ENCODE data around the gene NOS3. TPM values are rescaled to one million over a fixed set of nuclear protein-coding genes. Genes with fewer than 3 reads are reported as not detected.

Gene NOS3
- total and polyA plus RNA-seq, 9 of the 15 experiments (the other 6 are each of a cell fraction or from before 2014, with no cell fraction given): 1.1 to 121 (median 23.6) TPM

DNA sequence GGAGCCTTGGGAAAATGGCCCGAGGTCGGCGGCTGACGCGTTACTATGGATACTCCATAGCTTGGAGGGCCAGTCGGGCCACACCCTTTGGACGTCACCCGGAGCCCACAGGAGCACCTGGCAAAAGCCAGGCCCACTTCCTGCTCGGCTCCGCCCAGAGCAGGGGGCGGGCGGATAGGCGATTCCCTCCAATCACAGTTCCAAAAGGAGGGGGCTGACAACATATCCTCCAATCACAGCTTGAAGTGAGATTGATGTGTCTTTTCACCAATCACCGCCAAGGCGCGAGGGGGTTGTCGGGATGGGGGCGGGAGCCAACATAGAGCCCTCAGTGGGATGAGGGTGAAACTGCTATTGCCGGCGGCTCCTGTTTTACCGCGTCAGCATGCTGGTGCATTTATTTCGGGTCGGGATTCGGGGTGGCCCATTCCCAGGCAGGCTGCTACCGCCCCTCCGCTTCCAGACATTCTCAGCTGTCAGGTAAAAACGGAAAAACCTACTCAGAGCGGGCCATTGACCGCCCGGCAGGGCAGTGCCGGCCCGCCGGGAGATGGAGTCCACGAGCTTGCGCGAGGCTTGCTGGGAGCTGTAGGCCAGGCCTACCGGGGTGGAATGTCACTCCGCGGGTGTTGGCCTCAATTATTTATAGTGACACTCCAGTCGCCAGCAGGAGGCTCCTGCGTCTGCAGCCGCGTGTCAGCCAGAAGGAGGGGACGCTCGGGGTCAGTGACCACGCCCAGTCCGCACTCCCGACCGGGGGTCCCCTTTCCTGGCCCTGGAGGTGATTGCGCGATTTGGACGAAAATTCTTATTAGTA lies 37.5 kb downstream of the NOS3 start, which contains the start of gene ABCB8 (continued):
- TF ChIP-seq, protein P1, sequence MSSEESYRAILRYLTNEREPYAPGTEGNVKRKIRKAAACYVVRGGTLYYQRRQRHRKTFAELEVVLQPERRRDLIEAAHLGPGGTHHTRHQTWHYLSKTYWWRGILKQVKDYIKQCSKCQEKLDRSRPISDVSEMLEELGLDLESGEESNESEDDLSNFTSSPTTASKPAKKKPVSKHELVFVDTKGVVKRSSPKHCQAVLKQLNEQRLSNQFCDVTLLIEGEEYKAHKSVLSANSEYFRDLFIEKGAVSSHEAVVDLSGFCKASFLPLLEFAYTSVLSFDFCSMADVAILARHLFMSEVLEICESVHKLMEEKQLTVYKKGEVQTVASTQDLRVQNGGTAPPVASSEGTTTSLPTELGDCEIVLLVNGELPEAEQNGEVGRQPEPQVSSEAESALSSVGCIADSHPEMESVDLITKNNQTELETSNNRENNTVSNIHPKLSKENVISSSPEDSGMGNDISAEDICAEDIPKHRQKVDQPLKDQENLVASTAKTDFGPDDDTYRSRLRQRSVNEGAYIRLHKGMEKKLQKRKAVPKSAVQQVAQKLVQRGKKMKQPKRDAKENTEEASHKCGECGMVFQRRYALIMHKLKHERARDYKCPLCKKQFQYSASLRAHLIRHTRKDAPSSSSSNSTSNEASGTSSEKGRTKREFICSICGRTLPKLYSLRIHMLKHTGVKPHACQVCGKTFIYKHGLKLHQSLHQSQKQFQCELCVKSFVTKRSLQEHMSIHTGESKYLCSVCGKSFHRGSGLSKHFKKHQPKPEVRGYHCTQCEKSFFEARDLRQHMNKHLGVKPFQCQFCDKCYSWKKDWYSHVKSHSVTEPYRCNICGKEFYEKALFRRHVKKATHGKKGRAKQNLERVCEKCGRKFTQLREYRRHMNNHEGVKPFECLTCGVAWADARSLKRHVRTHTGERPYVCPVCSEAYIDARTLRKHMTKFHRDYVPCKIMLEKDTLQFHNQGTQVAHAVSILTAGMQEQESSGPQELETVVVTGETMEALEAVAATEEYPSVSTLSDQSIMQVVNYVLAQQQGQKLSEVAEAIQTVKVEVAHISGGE (CRISPR knock-in tag; IDR thresholded peaks at IDR 0.05): peak in 1 of 3 experiments; percentile 83; a peak in 2 of 6 replicates
- TF ChIP-seq CBX1 (IDR thresholded peaks at IDR 0.05; ENCODE audit: low read depth) (peak; percentile 55), BCL6 (CRISPR knock-in tag; IDR thresholded peaks at IDR 0.05) (0 out of 2 replicates have a peak, but pooled peaks have one; percentile 48), HNRNPK (IDR thresholded peaks at IDR 0.05; ENCODE audit: low read depth, low read length, poor library complexity, severe bottlenecking) (no peak), KLF13 (tag; IDR thresholded peaks at IDR 0.05; ENCODE audit: borderline replicate concordance, low read depth) (peak; percentile 87; the same call in 1 of the 2 replicates), TRIM24 (IDR thresholded peaks at IDR 0.05) (no peak), NCOA6 (IDR thresholded peaks at IDR 0.05) (no peak), ARID2 (IDR thresholded peaks at IDR 0.05) (peak; percentile 53; the same call in 1 of the 2 replicates), MAFK (IDR thresholded peaks at IDR 0.05; ENCODE audit: low read length) (peak; percentile 51; the same call in 1 of the 2 replicates), SAFB2 (IDR thresholded peaks at IDR 0.05; ENCODE audit: borderline replicate concordance, low read depth, low read length, severe bottlenecking) (no peak), DIDO1 (tag; IDR thresholded peaks at IDR 0.05; ENCODE audit: low read depth) (peak; percentile 94), ZNF263 (CRISPR knock-in tag; IDR thresholded peaks at IDR 0.05; ENCODE audit: borderline replicate concordance) (peak; percentile 86; the same call in 1 of the 2 replicates), FOXK2 (conservative IDR thresholded peaks at IDR 0.05 in 1 of 2, IDR thresholded peaks at IDR 0.05 in 1 of 2; ENCODE audit: low read depth in 2 of 2) (peak; percentile 54 to 82)
- TF ChIP-seq, protein P2, sequence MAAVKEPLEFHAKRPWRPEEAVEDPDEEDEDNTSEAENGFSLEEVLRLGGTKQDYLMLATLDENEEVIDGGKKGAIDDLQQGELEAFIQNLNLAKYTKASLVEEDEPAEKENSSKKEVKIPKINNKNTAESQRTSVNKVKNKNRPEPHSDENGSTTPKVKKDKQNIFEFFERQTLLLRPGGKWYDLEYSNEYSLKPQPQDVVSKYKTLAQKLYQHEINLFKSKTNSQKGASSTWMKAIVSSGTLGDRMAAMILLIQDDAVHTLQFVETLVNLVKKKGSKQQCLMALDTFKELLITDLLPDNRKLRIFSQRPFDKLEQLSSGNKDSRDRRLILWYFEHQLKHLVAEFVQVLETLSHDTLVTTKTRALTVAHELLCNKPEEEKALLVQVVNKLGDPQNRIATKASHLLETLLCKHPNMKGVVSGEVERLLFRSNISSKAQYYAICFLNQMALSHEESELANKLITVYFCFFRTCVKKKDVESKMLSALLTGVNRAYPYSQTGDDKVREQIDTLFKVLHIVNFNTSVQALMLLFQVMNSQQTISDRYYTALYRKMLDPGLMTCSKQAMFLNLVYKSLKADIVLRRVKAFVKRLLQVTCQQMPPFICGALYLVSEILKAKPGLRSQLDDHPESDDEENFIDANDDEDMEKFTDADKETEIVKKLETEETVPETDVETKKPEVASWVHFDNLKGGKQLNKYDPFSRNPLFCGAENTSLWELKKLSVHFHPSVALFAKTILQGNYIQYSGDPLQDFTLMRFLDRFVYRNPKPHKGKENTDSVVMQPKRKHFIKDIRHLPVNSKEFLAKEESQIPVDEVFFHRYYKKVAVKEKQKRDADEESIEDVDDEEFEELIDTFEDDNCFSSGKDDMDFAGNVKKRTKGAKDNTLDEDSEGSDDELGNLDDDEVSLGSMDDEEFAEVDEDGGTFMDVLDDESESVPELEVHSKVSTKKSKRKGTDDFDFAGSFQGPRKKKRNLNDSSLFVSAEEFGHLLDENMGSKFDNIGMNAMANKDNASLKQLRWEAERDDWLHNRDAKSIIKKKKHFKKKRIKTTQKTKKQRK (IDR thresholded peaks at IDR 0.05; ENCODE audit: borderline replicate concordance, low read depth, low read length): peak; percentile 94
- TF ChIP-seq, protein P3, sequence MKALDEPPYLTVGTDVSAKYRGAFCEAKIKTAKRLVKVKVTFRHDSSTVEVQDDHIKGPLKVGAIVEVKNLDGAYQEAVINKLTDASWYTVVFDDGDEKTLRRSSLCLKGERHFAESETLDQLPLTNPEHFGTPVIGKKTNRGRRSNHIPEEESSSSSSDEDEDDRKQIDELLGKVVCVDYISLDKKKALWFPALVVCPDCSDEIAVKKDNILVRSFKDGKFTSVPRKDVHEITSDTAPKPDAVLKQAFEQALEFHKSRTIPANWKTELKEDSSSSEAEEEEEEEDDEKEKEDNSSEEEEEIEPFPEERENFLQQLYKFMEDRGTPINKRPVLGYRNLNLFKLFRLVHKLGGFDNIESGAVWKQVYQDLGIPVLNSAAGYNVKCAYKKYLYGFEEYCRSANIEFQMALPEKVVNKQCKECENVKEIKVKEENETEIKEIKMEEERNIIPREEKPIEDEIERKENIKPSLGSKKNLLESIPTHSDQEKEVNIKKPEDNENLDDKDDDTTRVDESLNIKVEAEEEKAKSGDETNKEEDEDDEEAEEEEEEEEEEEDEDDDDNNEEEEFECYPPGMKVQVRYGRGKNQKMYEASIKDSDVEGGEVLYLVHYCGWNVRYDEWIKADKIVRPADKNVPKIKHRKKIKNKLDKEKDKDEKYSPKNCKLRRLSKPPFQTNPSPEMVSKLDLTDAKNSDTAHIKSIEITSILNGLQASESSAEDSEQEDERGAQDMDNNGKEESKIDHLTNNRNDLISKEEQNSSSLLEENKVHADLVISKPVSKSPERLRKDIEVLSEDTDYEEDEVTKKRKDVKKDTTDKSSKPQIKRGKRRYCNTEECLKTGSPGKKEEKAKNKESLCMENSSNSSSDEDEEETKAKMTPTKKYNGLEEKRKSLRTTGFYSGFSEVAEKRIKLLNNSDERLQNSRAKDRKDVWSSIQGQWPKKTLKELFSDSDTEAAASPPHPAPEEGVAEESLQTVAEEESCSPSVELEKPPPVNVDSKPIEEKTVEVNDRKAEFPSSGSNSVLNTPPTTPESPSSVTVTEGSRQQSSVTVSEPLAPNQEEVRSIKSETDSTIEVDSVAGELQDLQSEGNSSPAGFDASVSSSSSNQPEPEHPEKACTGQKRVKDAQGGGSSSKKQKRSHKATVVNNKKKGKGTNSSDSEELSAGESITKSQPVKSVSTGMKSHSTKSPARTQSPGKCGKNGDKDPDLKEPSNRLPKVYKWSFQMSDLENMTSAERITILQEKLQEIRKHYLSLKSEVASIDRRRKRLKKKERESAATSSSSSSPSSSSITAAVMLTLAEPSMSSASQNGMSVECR (CRISPR knock-in tag; IDR thresholded peaks at IDR 0.05): peak; percentile 60

All from K562 (cell line).